Epithelial cell of prostate (primary cell): ENCODE results near the gene ADAMTS6.
A peak's percentile ranks its signal among the peaks of the same experiment; 100 is the strongest.

Experiments
- DNase-seq: peaks from one replicate; pipeline ENCODE4 v3.0.0-alpha.2; 2011; ENCODE audit warnings: low read depth, low spot score
- H3K27ac ChIP-seq: fragments of 450-650 bp; 2 replicates; pipeline ENCODE4 v1.5.1; 2017; ENCODE audit warnings: mild to moderate bottlenecking

Gene ADAMTS6

DNA sequence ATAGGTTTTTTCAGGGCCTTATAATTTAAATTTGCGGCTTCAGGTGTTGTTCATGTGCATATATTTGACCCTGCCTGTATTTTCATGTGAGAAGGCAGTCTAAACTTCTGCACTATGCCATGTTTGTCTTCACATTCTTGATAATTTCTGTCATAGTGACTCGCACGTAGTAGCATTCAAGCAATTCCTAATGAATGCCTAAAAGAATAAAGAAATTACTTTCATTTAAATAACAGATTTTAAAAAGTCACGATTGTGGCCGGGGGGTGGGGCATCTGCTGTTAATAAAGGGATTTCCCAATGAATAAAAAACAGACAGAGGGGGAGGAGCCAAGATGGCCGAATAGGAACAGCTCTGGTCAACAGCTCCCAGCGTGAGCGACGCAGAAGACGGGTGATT is 318.0 kb downstream of the ADAMTS6 start:
- DNase-seq = no peak
- H3K27ac ChIP-seq = peak overlapping the region; percentile 65

GRCh38 chr5:65161655-65162054 is 320.1 kb downstream of the ADAMTS6 start:
- no peak for DNase-seq
- H3K27ac ChIP-seq = peak overlapping the region; percentile 65

GRCh38 chr5:65157906-65158603 is 323.7 kb downstream of the ADAMTS6 start:
- peak; percentile 44 for DNase-seq
- peak overlapping the region; percentile 49 for H3K27ac ChIP-seq

- H3K27ac ChIP-seq = no peak overlapping the region
- no peak for DNase-seq
Measured at GRCh38 chr5:65156933-65157332, 324.8 kb downstream of the ADAMTS6 start.

DNA sequence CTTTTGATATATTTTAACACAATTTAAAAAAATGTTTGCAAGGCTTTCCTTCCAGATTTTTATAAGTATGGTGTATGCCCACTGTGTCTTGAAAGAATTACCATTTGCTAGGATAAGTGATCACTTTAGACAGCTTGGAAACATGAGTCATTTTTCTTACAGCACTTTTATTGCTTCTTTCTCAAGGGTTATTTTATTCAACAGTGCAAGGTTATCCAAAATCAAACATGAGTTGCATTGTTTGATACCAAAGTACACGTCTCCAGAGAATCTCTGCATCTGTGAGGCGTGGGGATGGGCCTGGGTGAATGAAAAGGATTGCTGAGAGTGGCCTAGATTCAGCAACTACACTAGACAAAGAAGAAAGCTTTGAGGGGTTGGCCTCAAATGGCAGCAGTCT is 329.6 kb downstream of the ADAMTS6 start:
- DNase-seq = no peak
- H3K27ac ChIP-seq = no peak overlapping the region

- DNase-seq = no peak
- H3K27ac ChIP-seq = no peak overlapping the region
Measured at GRCh38 chr5:65151614-65152013, 330.1 kb downstream of the ADAMTS6 start.

DNA sequence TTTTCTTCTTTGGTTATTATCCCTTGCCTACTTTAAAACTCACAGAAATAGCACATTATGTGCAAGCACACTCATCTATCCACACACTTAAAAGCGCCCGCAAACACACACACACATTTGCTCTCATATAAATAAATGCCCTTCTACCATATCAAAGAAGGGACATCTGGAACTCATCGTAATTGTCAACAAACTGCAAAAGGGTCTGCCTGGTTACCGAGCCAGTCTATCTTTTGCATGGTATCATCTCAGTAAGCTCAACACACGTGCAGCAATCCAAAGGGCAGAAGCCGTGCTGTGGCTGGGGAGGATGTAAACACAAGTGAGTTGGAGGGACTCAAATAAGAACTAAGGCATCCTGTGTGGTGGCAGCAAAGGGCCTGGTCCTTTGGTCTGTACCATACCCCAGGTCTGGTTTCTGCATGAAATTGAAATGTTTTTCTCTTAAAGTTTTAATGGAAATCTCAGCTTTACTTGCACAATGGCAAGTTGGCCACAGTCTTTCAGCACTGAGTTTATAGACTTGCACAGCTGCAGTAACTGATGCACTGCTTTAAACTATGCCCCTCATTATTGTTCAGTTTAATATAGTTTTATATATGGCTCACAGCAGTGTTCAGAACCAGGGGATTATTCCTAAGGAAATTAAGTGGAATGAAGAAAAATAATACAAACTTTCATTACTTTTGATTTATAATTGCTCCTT is 331.0 kb downstream of the ADAMTS6 start:
- no peak for DNase-seq

DNA sequence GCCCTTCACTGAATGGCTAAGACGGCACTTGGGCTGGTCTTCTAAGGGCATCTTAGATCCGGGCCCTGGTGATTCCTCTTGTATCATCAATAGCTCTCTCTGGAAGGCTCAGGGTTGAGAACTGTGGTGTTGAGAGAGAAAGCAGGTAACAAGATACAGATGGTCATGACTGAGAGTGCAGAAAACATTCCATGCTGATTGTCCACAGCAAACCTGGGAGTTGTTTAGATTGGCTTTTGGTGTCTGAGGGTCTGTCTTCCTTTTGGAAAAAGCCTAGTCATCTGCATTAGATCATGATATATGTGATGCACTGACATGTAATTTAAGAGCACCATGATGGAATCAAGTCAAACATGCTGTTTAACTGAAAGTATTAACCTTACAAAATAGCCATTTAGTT is 331.9 kb downstream of the ADAMTS6 start:
- no peak overlapping the region for H3K27ac ChIP-seq
- no peak for DNase-seq

More for the DNA sequence above, 331.0 kb downstream of the ADAMTS6 start:
- H3K27ac ChIP-seq = no peak overlapping the region

DNA sequence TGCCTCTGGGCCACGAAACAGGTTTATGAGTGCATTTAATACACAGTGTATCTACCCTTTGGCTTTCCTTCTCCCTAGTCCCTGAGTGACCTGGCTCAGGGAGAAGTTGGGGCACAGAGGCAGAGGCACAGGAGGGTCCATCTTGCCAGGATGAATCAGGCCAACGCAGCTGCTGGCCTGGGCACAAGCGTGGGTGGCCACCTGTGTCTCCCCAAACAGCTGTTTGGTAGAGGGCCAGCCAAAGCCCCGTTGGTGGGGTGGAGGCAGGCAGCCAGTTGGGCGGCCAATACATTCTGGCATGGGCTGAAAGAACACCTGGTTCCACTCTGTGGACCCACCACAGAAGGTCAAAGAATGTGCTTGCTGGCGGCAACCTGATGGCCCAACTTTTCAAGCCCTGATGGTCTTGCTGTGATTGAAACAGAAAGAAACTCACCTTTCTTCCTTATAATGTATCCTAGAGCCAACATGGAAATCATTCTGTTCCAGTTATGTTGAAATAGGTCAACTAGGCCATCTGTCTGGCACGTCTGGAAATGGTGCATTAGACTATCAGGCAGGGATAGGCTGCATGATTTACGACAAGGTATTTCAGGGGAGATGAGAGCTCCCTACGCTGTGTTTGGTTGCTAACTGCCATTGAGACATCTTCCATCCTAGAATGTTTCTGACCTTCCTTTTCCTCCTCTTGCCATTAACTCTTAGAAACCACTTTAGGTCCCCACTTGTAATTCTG is 337.4 kb downstream of the ADAMTS6 start:
- no peak overlapping the region for H3K27ac ChIP-seq
- DNase-seq = no peak

GRCh38 chr5:65142511-65143011 is 339.2 kb downstream of the ADAMTS6 start:
- peak overlapping the region; percentile 6 for H3K27ac ChIP-seq
- no peak for DNase-seq

GRCh38 chr5:65142016-65142415 is 339.7 kb downstream of the ADAMTS6 start:
- DNase-seq = no peak
- no peak overlapping the region for H3K27ac ChIP-seq

DNA sequence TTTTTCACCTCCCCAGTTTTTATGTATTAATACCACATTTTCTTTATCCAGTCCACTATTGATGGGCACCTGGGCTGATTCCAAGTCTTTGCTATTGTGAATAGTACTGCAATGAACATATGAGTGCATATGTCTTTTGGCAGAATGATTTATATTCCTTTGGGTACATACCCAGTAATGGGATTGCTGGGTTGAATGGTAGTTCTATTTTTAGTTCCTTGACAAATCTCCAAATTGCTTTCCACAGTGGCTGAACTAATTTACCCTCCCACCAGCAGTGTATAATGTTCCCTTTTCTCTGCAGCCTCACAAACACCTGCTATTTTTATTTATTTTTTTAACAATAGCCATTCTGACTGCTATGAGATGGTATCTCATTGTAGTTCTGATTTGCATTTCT is 340.2 kb downstream of the ADAMTS6 start:
- no peak overlapping the region for H3K27ac ChIP-seq
- DNase-seq = no peak

DNA sequence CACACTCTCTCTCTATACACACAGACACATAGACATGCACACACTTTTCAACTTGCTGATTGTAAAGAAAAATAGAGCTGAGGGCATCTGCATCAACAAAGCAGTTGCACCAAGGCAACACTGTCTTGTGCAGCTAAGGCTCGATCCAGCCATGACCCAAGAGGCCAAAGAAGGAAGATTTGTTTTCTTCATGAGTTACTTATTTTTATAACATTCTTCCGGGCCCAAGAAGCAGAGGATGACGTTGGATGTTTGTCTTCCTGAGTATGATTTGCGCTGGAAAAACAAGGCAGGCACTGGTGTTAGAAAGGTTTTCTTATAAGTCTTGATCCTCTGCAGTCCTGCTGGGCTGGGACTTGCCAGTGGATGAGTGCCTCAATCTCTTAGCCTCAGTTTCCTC is 344.1 kb downstream of the ADAMTS6 start:
- no peak overlapping the region for H3K27ac ChIP-seq

DNA sequence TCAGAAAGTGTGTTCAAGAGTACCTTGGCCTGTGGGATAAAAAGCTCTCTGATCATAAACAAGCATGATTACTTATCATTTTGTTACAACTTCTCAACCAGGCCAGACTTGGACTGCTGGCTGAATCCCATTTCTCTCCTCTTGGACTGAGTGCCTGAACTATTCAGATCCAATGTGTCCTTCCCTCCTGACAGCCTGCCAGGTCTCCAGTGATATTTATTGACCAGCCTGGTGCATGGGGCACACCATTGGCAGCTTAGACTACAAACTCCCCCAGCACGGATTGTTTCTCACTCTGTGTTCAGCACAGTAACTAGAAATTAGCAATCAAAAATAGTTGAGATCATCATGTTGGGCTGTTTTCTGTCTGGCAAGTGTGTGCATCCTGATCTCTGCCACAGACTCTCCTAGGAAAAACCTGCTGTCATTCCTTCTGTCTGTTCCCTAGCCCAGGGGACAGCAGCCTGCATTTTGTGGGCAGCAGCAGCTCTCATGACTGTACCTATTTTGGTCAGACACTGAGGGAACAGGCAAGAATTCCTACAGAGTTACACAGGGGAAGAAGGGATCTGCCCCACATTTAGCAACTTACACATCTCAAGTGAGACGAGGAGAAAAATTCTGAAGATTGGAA is 348.1 kb downstream of the ADAMTS6 start:
- no peak overlapping the region for H3K27ac ChIP-seq

More for the DNA sequence above, 344.1 kb downstream of the ADAMTS6 start:
- DNase-seq = no peak

DNA sequence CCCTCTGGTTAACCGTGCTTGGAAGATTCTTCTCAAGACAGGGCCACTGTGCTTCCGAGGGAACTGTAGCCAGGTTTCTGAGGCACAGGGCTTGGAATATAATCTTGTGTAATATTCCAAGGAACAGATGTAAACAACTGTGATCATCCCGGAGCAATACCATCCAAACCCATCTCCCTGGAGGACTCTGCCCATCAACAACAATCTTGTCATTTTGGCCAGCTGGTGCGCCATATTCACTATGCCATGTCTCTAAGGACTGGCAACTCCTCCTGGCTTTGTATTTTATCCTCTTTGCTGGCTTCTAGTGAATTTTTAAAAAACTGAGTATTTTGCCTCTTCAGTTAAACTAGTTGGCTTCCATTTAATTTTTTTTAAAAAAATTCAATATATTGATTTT is 349.3 kb downstream of the ADAMTS6 start:
- no peak for DNase-seq
- no peak overlapping the region for H3K27ac ChIP-seq

More for the DNA sequence above, 348.1 kb downstream of the ADAMTS6 start:
- no peak for DNase-seq

GRCh38 chr5:65128226-65128625 is 353.5 kb downstream of the ADAMTS6 start:
- DNase-seq = no peak
- no peak overlapping the region for H3K27ac ChIP-seq

DNA sequence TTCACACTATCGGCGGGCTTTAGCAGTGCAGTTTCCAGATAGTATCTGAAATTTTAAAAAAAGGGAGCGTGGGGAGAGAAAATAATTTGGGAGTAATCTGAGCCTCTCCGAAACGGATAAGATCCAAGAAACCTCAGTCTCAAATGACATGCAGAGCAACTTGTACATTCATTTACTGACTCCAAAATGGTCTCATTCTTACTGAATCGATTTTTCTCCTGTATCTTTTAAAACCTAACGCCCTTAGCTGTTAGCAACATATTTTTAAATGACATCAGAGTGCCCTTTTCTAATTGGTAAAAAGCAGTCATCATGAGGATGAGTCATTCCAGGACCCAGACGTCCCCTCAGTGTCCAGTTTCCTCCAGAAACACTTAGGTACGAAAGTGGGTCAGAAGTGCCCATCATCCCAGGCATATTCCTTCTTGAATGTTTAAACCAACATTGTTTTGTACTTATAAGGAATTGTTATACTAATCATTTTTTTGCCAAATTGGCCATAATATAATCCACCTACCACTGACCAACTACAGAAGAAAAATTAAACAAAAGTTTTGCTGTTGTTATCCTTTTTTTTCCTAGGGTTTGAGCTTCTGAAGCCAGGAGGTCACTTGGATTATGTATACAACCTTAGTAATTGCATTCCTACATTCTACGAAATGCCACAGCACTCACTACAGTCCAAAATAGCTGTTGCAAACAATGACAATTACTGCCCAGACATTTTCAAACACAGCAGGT is 354.4 kb downstream of the ADAMTS6 start:
- no peak overlapping the region for H3K27ac ChIP-seq

DNA sequence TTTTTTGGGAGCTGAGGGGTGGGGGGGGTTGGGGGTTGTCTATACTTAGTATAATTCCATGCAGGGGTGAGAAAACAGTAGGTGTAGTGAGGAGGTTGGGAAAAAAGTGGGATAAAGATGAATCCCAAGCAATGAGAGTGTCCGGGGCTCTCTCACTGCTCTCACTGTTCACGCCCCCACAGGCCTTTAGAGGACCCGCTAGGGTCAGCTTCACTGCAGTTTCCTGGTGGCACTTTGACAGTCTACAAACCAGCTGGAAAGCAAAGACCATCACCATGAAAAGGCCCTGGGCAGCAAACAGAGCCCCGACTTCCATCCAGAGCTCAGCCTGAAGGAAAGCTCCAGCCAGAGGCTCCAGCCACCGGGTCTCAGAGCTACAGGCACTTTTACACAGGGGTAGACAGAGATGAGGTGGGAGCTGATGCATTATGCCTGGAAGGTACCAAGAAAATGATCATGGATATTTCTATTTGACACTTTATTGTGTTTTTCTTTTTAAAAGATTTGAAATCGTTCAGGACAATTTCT is 355.1 kb downstream of the ADAMTS6 start:
- no peak for DNase-seq
- H3K27ac ChIP-seq = no peak overlapping the region

More for the DNA sequence above, 354.4 kb downstream of the ADAMTS6 start:
- DNase-seq = no peak
